Panc1 (cell line): Measurements from ENCODE around the gene PHLDB1.

Source experiments
- CTCF ChIP-seq: fragments of 450-650 bp; IDR thresholded peaks from 2 replicates; pipeline ENCODE4 v1.5.1; 2017; ENCODE audit warnings: mild to moderate bottlenecking
- POLR2AphosphoS5 ChIP-seq: IDR thresholded peaks from 2 replicates; pipeline ENCODE4 v1.6.1; 2012; ENCODE audit warnings: mild to moderate bottlenecking, low read depth, low read length, moderate library complexity
- REST ChIP-seq, 2 experiments: IDR thresholded peaks; 2 replicates each; pipeline ENCODE4 v1.6.1; 2011 to 2012; ENCODE audit warnings: low read depth in 2 of 2, control low read depth in 1 of 2, low read length in 1 of 2, mild to moderate bottlenecking in 1 of 2, moderate library complexity in 1 of 2; ENCODE audit not compliant: insufficient read depth in 1 of 2
- SIN3A ChIP-seq: IDR thresholded peaks from 2 replicates; pipeline ENCODE4 v1.6.1; 2012; ENCODE audit warnings: low read depth, mild to moderate bottlenecking, low read length, moderate library complexity, borderline replicate concordance; ENCODE audit not compliant: insufficient read depth
- TCF7L2 ChIP-seq: IDR thresholded peaks from 2 replicates; pipeline ENCODE4 v1.6.1; 2011; ENCODE audit warnings: mild to moderate bottlenecking, low read depth, low read length, inconsistent platforms

GRCh38 chr11:118570787-118571186, 36.6 kb upstream of the PHLDB1 start:
- TF ChIP-seq CTCF (no peak), POLR2AphosphoS5 (no peak), SIN3A (no peak), TCF7L2 (no peak), REST (IDR thresholded peaks at IDR 0.05; ENCODE audit: insufficient read depth in 1 of 2, low read depth in 2 of 2, low read length in 1 of 2) (no peak)
